Measurements from ENCODE around the gene SWT1.

GRCh38 chr1:185311589-185312225, 154.7 kb downstream of the SWT1 start:
- no peak for TF ChIP-seq CTCF (IDR thresholded peaks at IDR 0.05)
- no peak for TF ChIP-seq GABPA (IDR thresholded peaks at IDR 0.05; ENCODE audit: low read depth)
- no peak for TF ChIP-seq YY1 (IDR thresholded peaks at IDR 0.05; ENCODE audit: low read depth)
- no peak for TF ChIP-seq EZH2phosphoT487 (IDR thresholded peaks at IDR 0.05; ENCODE audit: borderline replicate concordance, low read depth)
- no peak for TF ChIP-seq JUND (IDR thresholded peaks at IDR 0.05)
- no peak for TF ChIP-seq TCF12 (IDR thresholded peaks at IDR 0.05)
- no peak for TF ChIP-seq FOXJ3 (CRISPR knock-in tag; IDR thresholded peaks at IDR 0.05)
- no peak for TF ChIP-seq POLR2AphosphoS5 (IDR thresholded peaks at IDR 0.05; ENCODE audit: low read depth, low read length)
- no peak for TF ChIP-seq ZBTB33 (IDR thresholded peaks at IDR 0.05; ENCODE audit: borderline replicate concordance, low read depth)
- no peak for TF ChIP-seq NFIC (IDR thresholded peaks at IDR 0.05; ENCODE audit: borderline replicate concordance)
- no peak for TF ChIP-seq RXRA (IDR thresholded peaks at IDR 0.05; ENCODE audit: borderline replicate concordance, low read depth)
- TF ChIP-seq MXI1 (IDR thresholded peaks at IDR 0.05; ENCODE audit: low read depth, low read length) = no peak
- no peak for TF ChIP-seq MEF2A (IDR thresholded peaks at IDR 0.05; ENCODE audit: borderline replicate concordance, low read depth)
